Erythroblast (primary cell): Measurements from ENCODE around the gene RETREG1.

Source experiments
- GATA1 ChIP-seq: IDR thresholded peaks from 2 replicates; pipeline ENCODE4 v1.6.1; 2011; ENCODE audit warnings: low read depth, mild to moderate bottlenecking, control low read depth, low read length, moderate library complexity
- POLR2A ChIP-seq: IDR thresholded peaks from 2 replicates; pipeline ENCODE4 v1.6.1; 2011; ENCODE audit warnings: mild to moderate bottlenecking, low read length

- TF ChIP-seq GATA1 (no peak), POLR2A (no peak)
Observed at GRCh38 chr5:16565118-16565517, 51.7 kb downstream of the RETREG1 start.
